Smooth muscle cell (in vitro differentiated cells): ENCODE measurements around the gene HIP1. TPM values are rescaled to one million over a fixed set of nuclear protein-coding genes. Genes with fewer than 3 reads are reported as not detected.
"Not testable (repeated sequence)": the region's sequence is repeated elsewhere in the genome, so short reads cannot be mapped to it uniquely, and the experiment has no call there.

Experiments used
- DNase-seq: peaks from one replicate; lab custom pipeline; 2025; ENCODE audit not compliant: unreplicated experiment; lab: John Stamatoyannopoulos, UW
- H2AFZ ChIP-seq: fragments of 200-600 bp; sonication (generic); 2 replicates; pipeline ENCODE4 v1.6.0; 2016; ENCODE audit warnings: antibody characterized with exemption, low read depth, mild to moderate bottlenecking
- H3F3A ChIP-seq: fragments of 200-600 bp; sonication (generic); 2 replicates; pipeline ENCODE4 v1.6.0; 2017; ENCODE audit warnings: antibody characterized with exemption, low read depth
- H3K27ac ChIP-seq: fragments of 200-600 bp; sonication (generic); 2 replicates; pipeline ENCODE4 v1.5.1; 2016; ENCODE audit warnings: low read depth, mild to moderate bottlenecking
- H3K27me3 ChIP-seq: fragments of 200-600 bp; sonication (generic); 2 replicates; pipeline ENCODE4 v1.6.1; 2016; ENCODE audit warnings: low read depth, mild to moderate bottlenecking
- H3K36me3 ChIP-seq: fragments of 200-600 bp; sonication (generic); 2 replicates; pipeline ENCODE4 v1.5.1; 2016; ENCODE audit warnings: low read depth
- H3K4me1 ChIP-seq: fragments of 200-600 bp; sonication (generic); 2 replicates; pipeline ENCODE4 v1.5.1; 2016; ENCODE audit warnings: low read depth
- H3K4me2 ChIP-seq: fragments of 200-600 bp; sonication (generic); 2 replicates; pipeline ENCODE4 v1.6.0; 2016; ENCODE audit warnings: mild to moderate bottlenecking
- H3K4me3 ChIP-seq: fragments of 200-600 bp; sonication (generic); 2 replicates; pipeline ENCODE4 v1.5.1; 2016; ENCODE audit warnings: mild to moderate bottlenecking
- H3K79me2 ChIP-seq: fragments of 200-600 bp; sonication (generic); 2 replicates; pipeline ENCODE4 v1.6.0; 2016; ENCODE audit warnings: low read depth, mild to moderate bottlenecking
- H3K9ac ChIP-seq: fragments of 200-600 bp; sonication (generic); 2 replicates; pipeline ENCODE4 v1.6.0; 2016; ENCODE audit warnings: low read depth
- H3K9me3 ChIP-seq: fragments of 200-600 bp; sonication (generic); replicated peaks from 2 replicates; pipeline ENCODE4 v1.5.1; 2016; ENCODE audit warnings: low read depth
- H4K20me1 ChIP-seq: fragments of 200-600 bp; sonication (generic); 2 replicates; pipeline ENCODE4 v1.6.0; 2016; ENCODE audit warnings: low read depth
- WGBS: methylation state at CpG from one replicate; pipeline ENCODE4 v1.1.7; 2016; ENCODE audit warnings: low lambda C conversion rate; 5-methylcytosine and 5-hydroxymethylcytosine counted together
- polyA plus RNA-seq: library from polyadenylated mRNA; unstranded; fragments of >200 nt; fragmentation: Nextera tagmentation; extraction: Ambion mirVana; gene quantifications from 2 replicates; pipeline ENCODE4 v1.2.1, GENCODE V29; 2016
- total RNA-seq: library from RNA; depleted of rRNA; stranded (reverse); fragments of >200 nt; gene quantifications from 2 replicates; pipeline ENCODE4 v1.2.3, GENCODE V29; 2014
- TF ChIP-seq, protein P1 (sequence below): fragments of 200-600 bp; sonication (generic); IDR thresholded peaks from 2 replicates; pipeline ENCODE4 v1.5.1; 2017; ENCODE audit warnings: borderline replicate concordance, mild to moderate bottlenecking, antibody characterized with exemption; ENCODE audit not compliant: insufficient read depth, poor library complexity, severe bottlenecking

HIP1 gene
- total and polyA plus RNA-seq, 2 experiments from 2014 or later = 4.7 to 8.4 TPM

DNA sequence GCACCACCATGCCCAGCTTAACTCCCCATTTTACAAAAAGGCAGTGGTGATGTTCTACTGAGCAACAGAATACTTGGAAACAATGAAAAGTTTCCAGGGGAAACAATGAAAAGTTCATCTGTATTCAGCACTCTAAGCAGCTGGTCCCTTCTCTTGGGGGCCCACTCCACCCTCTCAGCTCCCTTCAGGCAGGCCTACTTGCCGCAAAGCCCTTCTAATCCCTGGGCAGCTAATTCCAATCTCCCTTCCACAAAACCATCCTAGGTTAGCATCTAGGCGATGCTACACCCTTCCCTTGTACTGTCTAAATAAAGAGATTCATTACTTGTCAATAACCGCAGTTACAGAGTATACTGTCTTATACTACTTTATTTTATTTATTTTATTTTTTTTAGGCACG lies 167.5 kb downstream of the HIP1 start:
- Histone ChIP-seq H3K27ac (no peak overlapping the region), H4K20me1 (no peaks in the 10 kb centered on the region), H2AFZ (no peak overlapping the region), H3K4me1 (no peaks in the 10 kb centered on the region), H3K27me3 (no peaks in the 10 kb centered on the region), H3K79me2 (no peaks in the 10 kb centered on the region), H3F3A (no peaks in the 10 kb centered on the region), H3K9ac (no peak overlapping the region), H3K4me3 (no peak overlapping the region), H3K4me2 (no peak overlapping the region), H3K9me3 (no peaks in the 10 kb centered on the region), H3K36me3 (no peaks in the 10 kb centered on the region)
- DNase-seq = no peak
- 98% methylated on average over 4 of the region's 4 CpGs for WGBS
- TF ChIP-seq, protein P1, sequence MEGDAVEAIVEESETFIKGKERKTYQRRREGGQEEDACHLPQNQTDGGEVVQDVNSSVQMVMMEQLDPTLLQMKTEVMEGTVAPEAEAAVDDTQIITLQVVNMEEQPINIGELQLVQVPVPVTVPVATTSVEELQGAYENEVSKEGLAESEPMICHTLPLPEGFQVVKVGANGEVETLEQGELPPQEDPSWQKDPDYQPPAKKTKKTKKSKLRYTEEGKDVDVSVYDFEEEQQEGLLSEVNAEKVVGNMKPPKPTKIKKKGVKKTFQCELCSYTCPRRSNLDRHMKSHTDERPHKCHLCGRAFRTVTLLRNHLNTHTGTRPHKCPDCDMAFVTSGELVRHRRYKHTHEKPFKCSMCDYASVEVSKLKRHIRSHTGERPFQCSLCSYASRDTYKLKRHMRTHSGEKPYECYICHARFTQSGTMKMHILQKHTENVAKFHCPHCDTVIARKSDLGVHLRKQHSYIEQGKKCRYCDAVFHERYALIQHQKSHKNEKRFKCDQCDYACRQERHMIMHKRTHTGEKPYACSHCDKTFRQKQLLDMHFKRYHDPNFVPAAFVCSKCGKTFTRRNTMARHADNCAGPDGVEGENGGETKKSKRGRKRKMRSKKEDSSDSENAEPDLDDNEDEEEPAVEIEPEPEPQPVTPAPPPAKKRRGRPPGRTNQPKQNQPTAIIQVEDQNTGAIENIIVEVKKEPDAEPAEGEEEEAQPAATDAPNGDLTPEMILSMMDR = no peak

DNA sequence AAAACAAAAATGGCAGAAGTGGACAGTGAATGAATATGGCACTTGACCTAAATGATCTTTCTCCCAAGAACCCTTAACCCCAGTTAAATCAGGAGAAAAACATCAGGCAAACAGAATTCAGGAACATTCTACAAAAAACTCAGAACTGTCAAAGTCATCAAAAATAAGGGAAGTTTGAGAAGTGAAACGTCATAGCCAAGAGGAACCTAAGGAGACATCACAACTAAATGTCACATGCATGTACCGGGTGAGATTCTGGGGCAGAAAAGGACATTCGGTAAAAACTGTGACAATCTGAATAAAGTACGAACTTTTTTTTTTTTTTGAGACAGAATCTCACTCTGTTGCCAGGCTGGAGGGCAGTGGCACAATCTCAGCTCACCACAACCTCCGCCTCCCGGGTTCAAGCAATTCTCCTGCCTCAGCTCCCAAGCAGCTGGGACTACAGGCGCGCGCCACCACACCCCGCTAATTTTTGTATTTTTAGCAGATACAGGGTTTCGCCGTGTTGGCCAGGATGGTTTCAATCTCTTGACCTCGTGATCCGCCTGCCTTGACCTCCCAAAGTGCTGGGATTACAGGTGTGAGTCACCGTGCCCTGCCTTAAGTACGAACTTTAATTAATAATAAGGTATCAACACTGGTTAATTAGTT lies 169.0 kb downstream of the HIP1 start:
- not testable (repeated sequence) for H3K4me2 ChIP-seq, H3K79me2 ChIP-seq, H3K27ac ChIP-seq, H2AFZ ChIP-seq, H3K4me3 ChIP-seq, H3K9me3 ChIP-seq, H3K4me1 ChIP-seq, DNase-seq, H3F3A ChIP-seq, H4K20me1 ChIP-seq, H3K27me3 ChIP-seq, H3K9ac ChIP-seq, H3K36me3 ChIP-seq
- 97% methylated on average over 16 of the region's 16 CpGs for WGBS

DNA sequence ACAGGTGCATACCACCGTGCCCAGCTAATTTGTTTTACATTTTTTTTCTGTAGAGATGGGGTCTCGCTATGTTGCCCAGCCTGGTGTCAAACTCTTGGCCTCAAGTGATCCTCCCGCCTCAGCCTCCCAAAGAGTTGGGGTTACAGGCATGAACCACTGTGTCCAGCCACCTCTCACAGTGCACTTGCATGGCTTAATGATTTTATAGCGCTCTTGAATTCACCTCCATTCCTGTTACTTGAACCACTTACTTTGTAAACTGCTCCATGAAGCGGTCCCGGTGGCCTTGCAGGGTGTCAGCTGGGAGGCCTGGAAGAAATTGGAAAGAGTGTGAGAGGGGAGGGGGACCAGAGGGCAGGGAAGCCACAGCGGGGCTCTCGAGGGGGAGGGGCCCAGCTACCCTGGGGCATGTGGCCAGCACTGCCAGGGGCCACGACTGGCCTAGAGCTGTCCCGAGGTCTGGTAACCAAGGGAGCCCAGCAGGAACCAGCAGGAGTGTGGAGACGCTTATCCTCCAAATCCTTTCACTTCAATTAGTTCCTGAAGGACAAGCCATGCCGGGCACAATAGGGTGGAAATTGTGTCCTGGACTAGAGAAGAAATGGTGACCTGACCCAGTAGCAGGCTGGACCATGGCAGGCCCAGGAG lies 170.7 kb downstream of the HIP1 start:
- TF ChIP-seq, protein P1 = no peak

DNA sequence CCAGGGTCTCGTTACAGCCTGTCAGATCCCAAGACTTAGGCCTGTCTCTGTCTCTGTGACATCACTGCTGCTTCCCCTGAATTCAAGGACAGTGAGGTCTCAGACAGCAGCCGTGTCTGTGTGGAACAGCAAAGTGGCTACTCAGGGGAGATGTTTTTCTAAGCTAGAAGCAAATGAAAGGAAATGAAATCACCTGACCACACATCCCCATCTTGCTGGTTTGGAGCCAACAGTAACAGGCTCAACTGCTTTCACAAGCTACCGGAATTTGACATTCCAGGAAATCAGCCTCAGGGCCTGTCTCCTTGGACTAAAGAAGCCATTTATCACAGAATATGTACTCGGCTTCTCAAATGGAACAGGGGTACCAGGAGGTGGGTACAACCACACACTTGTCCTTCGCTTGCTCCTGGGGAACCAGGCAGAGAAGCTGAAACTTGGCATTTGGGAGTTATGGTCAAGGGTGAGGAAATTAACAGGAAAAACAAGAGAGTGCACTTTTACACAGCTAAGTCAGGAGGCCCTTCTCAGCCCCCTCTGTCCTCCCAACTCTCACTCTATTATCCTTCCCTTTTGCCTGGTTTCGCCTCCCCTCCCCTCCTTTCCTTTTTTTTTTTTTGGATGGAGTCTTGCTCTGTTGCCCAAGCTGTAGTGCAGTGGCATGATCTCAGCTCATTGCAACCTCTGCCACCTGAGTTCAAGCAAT lies 173.5 kb downstream of the HIP1 start:
- no peaks in the 10 kb centered on the region for H4K20me1 ChIP-seq
- H3K4me2 ChIP-seq = no peak overlapping the region

More for the DNA sequence above, 170.7 kb downstream of the HIP1 start:
- no peaks in the 10 kb centered on the region for H3K4me1 ChIP-seq
- no peaks in the 10 kb centered on the region for H3F3A ChIP-seq
- 95% methylated on average over 11 of the region's 12 CpGs for WGBS
- no peaks in the 10 kb centered on the region for H3K9me3 ChIP-seq
- H3K4me3 ChIP-seq = no peak overlapping the region
- H3K79me2 ChIP-seq = no peaks in the 10 kb centered on the region
- no peak overlapping the region for H2AFZ ChIP-seq
- no peak overlapping the region for H3K27ac ChIP-seq
- no peak overlapping the region for H3K9ac ChIP-seq
- no peak overlapping the region for H3K4me2 ChIP-seq
- no peak for DNase-seq
- no peaks in the 10 kb centered on the region for H4K20me1 ChIP-seq
- no peaks in the 10 kb centered on the region for H3K27me3 ChIP-seq
- H3K36me3 ChIP-seq = no peaks in the 10 kb centered on the region

More for the DNA sequence above, 173.5 kb downstream of the HIP1 start:
- Histone ChIP-seq H3K27ac (no peak overlapping the region), H3K27me3 (no peaks in the 10 kb centered on the region), H3K4me3 (no peak overlapping the region), H3F3A (no peaks in the 10 kb centered on the region), H3K9ac (no peak overlapping the region), H3K4me1 (no peaks in the 10 kb centered on the region), H3K36me3 (no peaks in the 10 kb centered on the region), H3K9me3 (no peaks in the 10 kb centered on the region), H3K79me2 (no peaks in the 10 kb centered on the region), H2AFZ (no peak overlapping the region)
- DNase-seq = no peak
- TF ChIP-seq, protein P1 = no peak
- WGBS = 63% methylated on average over 6 of the region's 6 CpGs
